HUDEP-2 (cell line): ENCODE measurements around the gene PPDPF.
"Not testable (repeated sequence)": the region's sequence is repeated elsewhere in the genome, so short reads cannot be mapped to it uniquely, and the experiment has no call there.

ENCODE experiments used
- DNase-seq, 76 experiments: peaks; one replicate each; lab custom pipeline; 2025; ENCODE audit not compliant: unreplicated experiment in 76 of 76; lab: John Stamatoyannopoulos, UW

PPDPF gene

DNA sequence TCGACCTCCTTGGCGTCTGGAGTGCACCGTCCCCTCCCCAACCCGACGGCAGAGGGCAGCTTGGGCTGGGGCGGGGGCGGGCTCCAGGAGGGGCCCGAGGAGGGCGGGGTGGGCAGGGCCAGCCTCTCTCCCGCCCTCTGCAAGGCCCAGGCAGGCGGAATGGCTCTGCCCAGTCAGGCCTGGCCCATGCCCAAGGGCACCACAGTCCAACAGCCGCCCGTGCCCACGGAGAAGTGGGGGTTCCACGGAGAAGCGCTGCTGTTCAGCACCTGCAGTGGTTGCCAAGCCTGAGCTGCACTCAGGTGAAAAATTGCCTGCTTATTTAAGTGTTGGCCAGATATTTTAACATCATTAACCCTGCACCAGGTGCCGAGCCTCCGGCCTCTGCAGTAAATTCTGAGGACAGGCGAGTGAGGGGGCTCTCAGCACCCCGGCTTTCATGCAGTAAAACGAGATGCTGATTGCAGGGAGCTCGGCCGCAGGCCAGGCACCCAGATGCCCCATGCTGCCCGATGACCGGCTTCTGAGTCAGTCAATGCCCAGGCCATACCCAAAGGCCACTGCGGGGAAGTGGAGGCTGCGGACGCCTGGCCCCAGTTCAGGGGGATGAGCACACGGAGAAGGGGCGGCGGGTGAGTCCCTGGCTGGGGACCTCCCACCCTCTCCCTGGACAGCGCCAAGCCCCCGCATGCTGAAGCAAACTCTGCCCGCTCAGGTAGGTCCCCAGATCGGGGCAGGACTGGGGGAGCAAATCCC is 27.3 kb downstream of the PPDPF start, which contains the start of gene SRMS:
Gene SRMS, minus strand, starts transcription at position 25 of the 756 bp plus-strand sequence. CDS start 286 bp downstream, outside the sequence.
- DNase-seq = peak in 2 of 76 experiments; percentile 12 to 18

GRCh38 chr20:63548542-63548941 is 28.0 kb downstream of the PPDPF start:
- DNase-seq = no peak

- DNase-seq = no peak
These were observed 28.5 kb downstream of the PPDPF start for GRCh38 chr20:63549019-63549418.

- no peak for DNase-seq
These were observed 29.2 kb downstream of the PPDPF start for GRCh38 chr20:63549679-63550282.

DNA sequence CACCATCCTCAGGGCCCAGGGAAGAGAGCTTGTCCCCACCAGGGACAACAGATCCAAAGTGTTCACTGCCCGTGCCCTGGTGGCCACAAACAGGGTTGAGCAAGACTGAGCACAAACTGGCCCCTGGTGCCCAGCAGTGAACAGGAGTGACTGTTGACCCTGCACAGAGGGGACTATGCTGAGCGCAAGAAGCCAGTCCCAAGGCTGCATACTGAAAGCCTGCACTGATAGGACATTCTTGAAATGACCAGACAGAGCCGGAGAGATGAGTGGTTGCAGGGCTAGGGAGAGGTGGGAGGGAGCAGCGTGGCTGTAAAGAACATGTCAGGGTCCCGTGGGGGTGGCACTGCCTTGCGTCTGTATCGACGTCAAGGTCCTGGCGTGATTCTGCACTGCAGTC is 30.5 kb downstream of the PPDPF start:
- no peak for DNase-seq

- peak in 44 of 76 experiments; percentile 7 to 73 (median 40) for DNase-seq
These were observed 32.1 kb downstream of the PPDPF start for GRCh38 chr20:63552481-63553249.

DNA sequence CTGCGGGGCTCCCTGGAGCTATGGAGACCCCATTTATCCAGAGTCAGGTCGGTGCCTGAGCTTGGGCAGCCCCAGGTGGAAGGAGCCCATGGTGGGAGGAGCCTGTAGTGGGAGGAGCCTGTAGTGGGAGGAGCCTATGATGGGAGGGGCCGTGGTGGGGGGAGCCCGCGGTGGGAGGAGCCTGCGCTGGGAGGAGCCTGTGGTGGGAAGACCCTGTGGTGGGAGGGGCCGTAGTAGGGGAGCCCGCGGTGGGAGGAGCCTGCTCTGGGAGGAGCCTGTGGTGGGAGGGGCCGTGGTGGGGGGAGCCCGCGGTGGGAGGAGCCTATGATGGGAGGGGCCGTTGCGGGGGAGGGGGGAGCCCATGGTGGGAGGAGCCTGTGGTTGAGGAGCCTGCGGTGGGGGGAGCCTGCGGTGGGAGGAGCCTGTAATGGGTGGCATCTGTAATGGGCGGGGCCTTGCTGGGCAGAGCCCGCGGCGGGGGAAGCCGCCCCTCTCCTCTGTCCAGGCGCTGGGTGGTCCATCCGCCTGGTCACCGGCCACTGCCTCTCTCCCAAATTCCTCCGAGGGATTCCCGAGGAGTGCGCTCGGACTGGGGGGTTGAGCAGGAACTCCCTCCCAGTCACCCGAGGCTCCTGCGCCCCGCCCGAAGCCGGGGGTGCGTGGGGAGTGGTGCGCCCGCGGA is 32.8 kb downstream of the PPDPF start:
- peak in 73 of 76 experiments; percentile 30 to 99 (median 84) for DNase-seq

- DNase-seq = peak in 5 of 76 experiments; percentile 8 to 21 (median 13)
These were observed 33.3 kb downstream of the PPDPF start, which contains the start of gene FNDC11 for GRCh38 chr20:63553933-63554290. Gene FNDC11 (plus strand): TSS chr20:63554159. CDS start chr20:63555664, 1,505 bp downstream.

DNA sequence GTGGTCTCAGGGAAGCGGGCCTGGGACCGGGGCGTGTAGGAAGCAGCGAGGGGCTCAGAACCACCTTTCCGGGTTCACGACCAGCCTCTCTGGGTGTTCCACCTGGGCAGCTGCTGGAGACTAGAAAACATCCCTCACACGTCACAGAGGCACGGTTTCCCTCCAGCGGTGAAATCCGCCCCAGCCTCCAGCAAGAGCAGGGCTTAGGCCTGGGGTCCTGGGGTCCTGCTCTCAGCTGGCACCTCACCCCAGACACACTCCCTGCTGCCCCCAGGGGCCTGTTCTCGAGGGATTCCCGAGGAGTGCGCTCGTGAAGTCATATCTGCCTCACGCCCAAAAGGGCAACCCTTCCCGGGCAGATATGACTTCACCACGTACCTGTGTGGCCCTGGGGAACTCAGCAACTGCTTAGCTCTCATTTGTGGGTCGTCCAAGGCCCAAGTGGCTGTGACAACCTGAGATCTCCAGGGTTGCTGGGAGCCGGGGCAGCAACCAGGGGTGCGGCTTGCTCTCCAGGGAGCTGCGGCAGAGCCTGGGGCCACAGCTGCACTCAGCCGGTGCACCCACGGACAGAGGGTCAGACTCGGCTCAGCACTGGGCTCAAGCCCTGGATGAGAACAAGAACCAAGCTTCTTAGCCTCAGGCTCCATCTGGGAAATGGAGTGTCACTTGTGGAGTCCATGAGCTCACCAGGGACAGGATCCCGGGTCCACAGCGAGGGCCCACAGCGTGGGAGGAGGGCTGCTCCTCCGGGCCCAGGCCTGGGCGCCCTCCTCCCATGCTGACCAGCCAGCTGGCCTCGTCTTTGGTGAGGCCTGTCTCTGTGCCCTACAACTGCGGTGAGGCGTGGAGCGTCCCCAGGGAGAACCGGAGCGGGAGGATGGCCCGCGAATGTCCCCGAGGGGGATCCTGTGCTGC is 34.1 kb downstream of the PPDPF start:
- DNase-seq = no peak

- DNase-seq = no peak
These were observed 35.3 kb downstream of the PPDPF start for GRCh38 chr20:63555661-63556381.

DNA sequence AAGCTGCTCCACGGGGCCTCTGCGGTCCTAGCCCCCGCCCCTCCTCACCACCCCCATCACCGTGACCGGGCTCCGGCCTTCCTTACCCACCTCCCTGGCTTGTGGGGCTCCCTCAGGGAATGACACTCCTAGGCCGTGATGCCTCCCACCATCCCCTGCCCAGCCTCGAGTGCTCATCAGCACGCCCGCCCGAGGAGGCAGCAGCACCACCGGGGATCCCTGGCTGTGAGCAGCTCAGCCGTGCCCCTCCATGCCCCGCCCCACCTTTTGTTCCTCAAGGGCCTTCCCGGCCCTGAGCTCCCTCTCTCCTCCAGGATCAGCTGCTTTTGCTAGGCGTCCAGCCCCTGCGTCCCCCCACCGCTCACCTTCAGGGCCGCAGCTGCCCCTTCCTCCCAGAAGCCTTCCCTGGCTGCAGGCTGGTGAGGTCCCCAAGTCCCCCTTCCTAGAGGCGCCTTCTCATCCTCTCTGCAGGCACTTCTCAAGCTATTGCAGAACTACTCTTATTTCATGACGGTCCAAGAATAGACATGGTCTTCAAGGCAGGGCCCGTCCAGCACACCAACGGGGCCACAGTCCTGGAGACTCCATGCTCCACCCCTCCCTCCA is 36.4 kb downstream of the PPDPF start:
- no peak for DNase-seq

DNA sequence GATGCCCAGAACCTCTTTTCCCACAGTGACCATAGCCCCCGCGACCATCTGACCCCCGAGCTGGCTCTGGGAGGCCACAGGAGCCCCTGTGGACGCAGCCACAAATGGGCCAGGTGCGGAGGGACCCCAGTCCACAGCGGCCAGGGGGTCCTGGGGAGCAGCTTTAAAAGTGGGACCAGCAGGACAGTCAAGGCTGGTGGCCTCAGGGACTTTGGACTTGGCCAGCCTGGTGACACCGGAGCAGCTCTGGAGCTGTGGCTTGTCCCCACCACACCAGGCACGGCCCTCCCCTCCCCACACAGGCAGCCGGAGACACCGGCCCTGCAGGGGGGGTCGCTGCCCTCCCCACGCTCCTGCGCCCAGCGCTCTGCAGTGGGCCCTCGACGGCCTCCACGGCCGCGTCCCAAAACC is 36.9 kb downstream of the PPDPF start:
- DNase-seq = no peak

DNA sequence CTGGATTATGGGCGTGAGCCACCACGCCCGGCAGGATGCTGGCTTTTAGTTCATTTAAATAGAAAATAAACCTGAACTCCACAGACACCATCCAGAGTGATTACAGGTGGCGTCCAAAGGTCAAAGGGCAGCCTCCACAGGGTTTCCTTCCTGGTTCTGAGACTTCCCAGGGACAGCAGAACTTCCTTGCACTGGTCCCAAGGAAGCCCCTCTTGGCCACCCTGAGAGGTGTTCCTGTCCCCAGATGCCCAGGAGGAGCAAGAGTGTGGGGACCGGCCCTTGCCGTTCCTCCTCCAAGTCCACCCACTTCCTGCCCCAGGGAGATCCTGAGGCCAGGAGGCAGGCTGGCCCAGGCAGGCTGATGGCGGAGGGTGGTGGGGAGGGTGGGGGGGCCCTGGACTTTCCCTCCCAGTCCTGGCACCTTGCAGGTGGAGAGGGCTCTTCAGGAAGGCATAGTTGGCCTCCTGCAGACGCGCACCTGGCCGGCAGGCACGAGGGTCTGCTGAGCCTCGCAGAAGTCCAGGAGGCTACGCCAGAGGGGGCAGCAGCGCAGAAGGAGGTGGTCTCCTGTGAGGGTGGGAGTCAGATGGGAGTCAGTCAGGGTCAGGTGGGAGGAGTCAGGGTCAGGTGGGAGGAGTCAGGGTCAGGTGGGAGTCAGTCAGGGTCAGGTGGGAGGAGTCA is 38.4 kb downstream of the PPDPF start:
- no peak for DNase-seq

DNA sequence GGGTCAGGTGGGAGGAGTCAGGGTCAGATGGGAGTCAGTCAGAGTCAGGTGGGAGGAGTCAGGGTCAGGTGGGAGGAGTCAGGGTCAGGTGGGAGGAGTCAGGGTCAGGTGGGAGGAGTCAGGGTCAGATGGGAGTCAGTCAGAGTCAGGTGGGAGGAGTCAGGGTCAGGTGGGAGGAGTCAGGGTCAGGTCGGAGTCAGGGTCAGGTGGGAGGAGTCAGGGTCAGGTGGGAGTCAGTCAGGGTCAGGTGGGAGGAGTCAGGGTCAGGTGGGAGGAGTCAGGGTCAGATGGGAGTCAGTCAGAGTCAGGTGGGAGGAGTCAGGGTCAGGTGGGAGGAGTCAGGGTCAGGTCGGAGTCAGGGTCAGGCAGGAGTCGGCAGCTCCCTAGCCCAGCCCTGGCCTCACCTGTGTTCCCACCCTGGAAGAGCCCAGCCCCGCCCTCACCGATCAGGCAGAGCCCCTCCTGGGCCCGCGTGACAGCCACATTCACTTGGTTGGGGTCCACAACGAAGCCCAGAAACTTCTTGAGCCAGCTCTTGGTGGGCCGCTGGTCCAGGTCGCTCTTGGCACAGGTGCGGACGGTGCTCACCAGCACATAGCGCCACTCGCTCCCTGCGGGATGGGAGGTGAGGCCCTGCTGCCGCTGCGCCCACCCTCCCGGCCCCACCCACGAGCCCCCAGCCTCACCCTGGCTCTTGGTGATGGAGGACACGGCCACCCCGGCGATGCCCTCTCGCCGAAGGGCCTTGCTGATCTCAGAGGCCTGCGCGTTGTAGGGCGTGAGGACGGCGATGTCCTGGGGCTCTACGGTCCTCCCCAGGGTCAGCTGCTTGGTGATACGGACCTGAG is 39.1 kb downstream of the PPDPF start:
- DNase-seq = not testable (repeated sequence)

- DNase-seq = no peak
These were observed 39.8 kb downstream of the PPDPF start for GRCh38 chr20:63560333-63560805.

- no peak for DNase-seq
These were observed 40.5 kb downstream of the PPDPF start for GRCh38 chr20:63560856-63561609.
